Smooth muscle cell (in vitro differentiated cells): ENCODE measurements around the gene DTYMK. TPM values are rescaled to one million over a fixed set of nuclear protein-coding genes. Genes with fewer than 3 reads are reported as not detected.

Experiments used
- DNase-seq: peaks from one replicate; lab custom pipeline; 2025; ENCODE audit not compliant: unreplicated experiment; lab: John Stamatoyannopoulos, UW
- H2AFZ ChIP-seq: fragments of 200-600 bp; sonication (generic); 2 replicates; pipeline ENCODE4 v1.6.0; 2016; ENCODE audit warnings: antibody characterized with exemption, low read depth, mild to moderate bottlenecking
- H3F3A ChIP-seq: fragments of 200-600 bp; sonication (generic); 2 replicates; pipeline ENCODE4 v1.6.0; 2017; ENCODE audit warnings: antibody characterized with exemption, low read depth
- H3K27ac ChIP-seq: fragments of 200-600 bp; sonication (generic); 2 replicates; pipeline ENCODE4 v1.5.1; 2016; ENCODE audit warnings: low read depth, mild to moderate bottlenecking
- H3K27me3 ChIP-seq: fragments of 200-600 bp; sonication (generic); 2 replicates; pipeline ENCODE4 v1.6.1; 2016; ENCODE audit warnings: low read depth, mild to moderate bottlenecking
- H3K36me3 ChIP-seq: fragments of 200-600 bp; sonication (generic); 2 replicates; pipeline ENCODE4 v1.5.1; 2016; ENCODE audit warnings: low read depth
- H3K4me1 ChIP-seq: fragments of 200-600 bp; sonication (generic); 2 replicates; pipeline ENCODE4 v1.5.1; 2016; ENCODE audit warnings: low read depth
- H3K4me2 ChIP-seq: fragments of 200-600 bp; sonication (generic); 2 replicates; pipeline ENCODE4 v1.6.0; 2016; ENCODE audit warnings: mild to moderate bottlenecking
- H3K4me3 ChIP-seq: fragments of 200-600 bp; sonication (generic); 2 replicates; pipeline ENCODE4 v1.5.1; 2016; ENCODE audit warnings: mild to moderate bottlenecking
- H3K79me2 ChIP-seq: fragments of 200-600 bp; sonication (generic); 2 replicates; pipeline ENCODE4 v1.6.0; 2016; ENCODE audit warnings: low read depth, mild to moderate bottlenecking
- H3K9ac ChIP-seq: fragments of 200-600 bp; sonication (generic); 2 replicates; pipeline ENCODE4 v1.6.0; 2016; ENCODE audit warnings: low read depth
- H3K9me3 ChIP-seq: fragments of 200-600 bp; sonication (generic); replicated peaks from 2 replicates; pipeline ENCODE4 v1.5.1; 2016; ENCODE audit warnings: low read depth
- H4K20me1 ChIP-seq: fragments of 200-600 bp; sonication (generic); 2 replicates; pipeline ENCODE4 v1.6.0; 2016; ENCODE audit warnings: low read depth
- WGBS: methylation state at CpG from one replicate; pipeline ENCODE4 v1.1.7; 2016; ENCODE audit warnings: low lambda C conversion rate; 5-methylcytosine and 5-hydroxymethylcytosine counted together
- polyA plus RNA-seq: library from polyadenylated mRNA; unstranded; fragments of >200 nt; fragmentation: Nextera tagmentation; extraction: Ambion mirVana; gene quantifications from 2 replicates; pipeline ENCODE4 v1.2.1, GENCODE V29; 2016
- total RNA-seq: library from RNA; depleted of rRNA; stranded (reverse); fragments of >200 nt; gene quantifications from 2 replicates; pipeline ENCODE4 v1.2.3, GENCODE V29; 2014
- TF ChIP-seq, protein P1 (sequence below): fragments of 200-600 bp; sonication (generic); IDR thresholded peaks from 2 replicates; pipeline ENCODE4 v1.5.1; 2017; ENCODE audit warnings: borderline replicate concordance, mild to moderate bottlenecking, antibody characterized with exemption; ENCODE audit not compliant: insufficient read depth, poor library complexity, severe bottlenecking

The DTYMK gene
- total and polyA plus RNA-seq, 2 experiments from 2014 or later = 22.2 to 65.8 TPM

DNA sequence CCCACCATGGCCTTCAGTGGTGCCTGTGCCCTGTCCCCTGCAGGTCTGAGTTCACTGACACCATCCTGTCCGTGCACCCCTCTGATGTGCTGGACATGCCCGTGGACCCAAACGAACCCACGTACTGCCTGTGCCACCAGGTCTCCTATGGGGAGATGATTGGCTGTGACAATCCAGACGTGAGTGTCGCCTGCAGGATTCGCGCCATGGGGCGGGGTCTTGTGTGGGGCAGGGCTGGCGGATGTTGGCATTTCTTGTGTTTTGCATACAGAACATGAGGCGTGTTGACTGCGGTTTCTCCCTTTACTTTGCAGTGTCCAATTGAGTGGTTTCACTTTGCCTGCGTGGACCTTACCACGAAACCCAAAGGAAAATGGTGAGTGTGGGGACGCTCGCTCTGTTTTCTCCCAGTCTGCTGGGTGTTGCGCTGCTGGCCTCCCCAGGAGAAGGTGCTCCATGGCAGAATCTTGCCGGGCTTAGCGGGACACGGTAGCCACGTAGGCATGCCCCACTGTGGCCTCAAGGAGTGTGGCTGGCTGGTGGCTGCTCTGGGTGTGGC is 36.4 kb upstream of the DTYMK start:
- Histone ChIP-seq H3F3A (no peaks in the 10 kb centered on the region), H3K9me3 (no peaks in the 10 kb centered on the region), H3K9ac (no peak overlapping the region), H3K4me1 (no peaks in the 10 kb centered on the region), H3K27me3 (no peaks in the 10 kb centered on the region), H2AFZ (no peak overlapping the region), H3K4me2 (no peak overlapping the region), H3K4me3 (no peak overlapping the region), H3K27ac (no peak overlapping the region), H4K20me1 (no peaks in the 10 kb centered on the region), H3K79me2 (no peaks in the 10 kb centered on the region), H3K36me3 (no peaks in the 10 kb centered on the region)
- TF ChIP-seq, protein P1, sequence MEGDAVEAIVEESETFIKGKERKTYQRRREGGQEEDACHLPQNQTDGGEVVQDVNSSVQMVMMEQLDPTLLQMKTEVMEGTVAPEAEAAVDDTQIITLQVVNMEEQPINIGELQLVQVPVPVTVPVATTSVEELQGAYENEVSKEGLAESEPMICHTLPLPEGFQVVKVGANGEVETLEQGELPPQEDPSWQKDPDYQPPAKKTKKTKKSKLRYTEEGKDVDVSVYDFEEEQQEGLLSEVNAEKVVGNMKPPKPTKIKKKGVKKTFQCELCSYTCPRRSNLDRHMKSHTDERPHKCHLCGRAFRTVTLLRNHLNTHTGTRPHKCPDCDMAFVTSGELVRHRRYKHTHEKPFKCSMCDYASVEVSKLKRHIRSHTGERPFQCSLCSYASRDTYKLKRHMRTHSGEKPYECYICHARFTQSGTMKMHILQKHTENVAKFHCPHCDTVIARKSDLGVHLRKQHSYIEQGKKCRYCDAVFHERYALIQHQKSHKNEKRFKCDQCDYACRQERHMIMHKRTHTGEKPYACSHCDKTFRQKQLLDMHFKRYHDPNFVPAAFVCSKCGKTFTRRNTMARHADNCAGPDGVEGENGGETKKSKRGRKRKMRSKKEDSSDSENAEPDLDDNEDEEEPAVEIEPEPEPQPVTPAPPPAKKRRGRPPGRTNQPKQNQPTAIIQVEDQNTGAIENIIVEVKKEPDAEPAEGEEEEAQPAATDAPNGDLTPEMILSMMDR = no peak
- DNase-seq = no peak
- WGBS = 98% methylated on average over 21 of the region's 21 CpGs

DNA sequence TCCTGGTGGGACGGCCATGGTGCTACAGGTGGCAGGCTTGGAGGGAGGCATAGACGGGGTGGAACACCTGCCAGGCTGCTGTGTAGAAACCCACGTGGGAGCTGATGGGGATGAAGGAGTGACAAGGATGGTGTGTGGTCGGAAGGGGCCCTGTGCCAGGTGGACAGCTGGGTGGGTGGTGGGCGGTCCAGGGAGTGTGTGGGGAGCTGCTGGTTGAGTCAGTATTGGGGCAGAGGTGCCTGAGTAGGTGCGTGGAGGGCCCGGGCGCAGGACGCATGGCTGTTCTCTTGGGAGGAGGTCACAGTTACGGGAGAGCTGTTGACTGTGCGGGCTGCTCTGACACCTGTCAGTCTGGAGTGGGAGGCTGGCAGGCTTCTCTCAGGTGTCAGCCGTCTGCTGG is 35.2 kb upstream of the DTYMK start:
- WGBS = over 99% methylated on average over 12 of the region's 12 CpGs
- Histone ChIP-seq H3K4me2 (no peak overlapping the region), H3K79me2 (no peaks in the 10 kb centered on the region), H3K4me1 (no peaks in the 10 kb centered on the region), H4K20me1 (no peaks in the 10 kb centered on the region), H3K4me3 (no peak overlapping the region), H3K36me3 (peaks cover 4% of the 10 kb centered on the region), H2AFZ (no peak overlapping the region), H3K9ac (no peak overlapping the region), H3K27ac (no peak overlapping the region), H3F3A (no peaks in the 10 kb centered on the region), H3K9me3 (no peaks in the 10 kb centered on the region), H3K27me3 (no peaks in the 10 kb centered on the region)
- no peak for DNase-seq
- TF ChIP-seq, protein P1 = no peak

DNA sequence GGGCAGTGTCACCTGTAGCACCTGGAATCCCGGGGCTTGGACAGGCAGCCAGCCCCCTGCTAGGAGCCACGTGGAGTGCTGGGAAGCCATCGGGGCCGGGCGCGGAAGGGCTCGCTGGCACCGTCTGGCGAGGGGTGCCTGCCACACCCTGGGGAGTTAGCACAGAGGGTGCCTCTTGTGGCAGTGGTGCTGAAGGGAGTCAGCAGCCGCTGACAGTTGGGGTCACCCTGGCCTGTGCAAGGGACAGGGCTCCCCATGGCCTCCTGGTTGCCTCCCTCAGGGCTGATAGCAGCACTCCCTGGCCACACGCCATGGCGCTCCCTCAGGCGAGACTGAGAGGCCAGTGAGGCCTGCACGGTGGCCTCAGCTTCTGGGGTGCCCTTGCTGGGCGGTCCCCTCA is 33.9 kb upstream of the DTYMK start:
- H3K36me3 ChIP-seq = peaks cover 4% of the 10 kb centered on the region
- no peaks in the 10 kb centered on the region for H4K20me1 ChIP-seq
- H3F3A ChIP-seq = no peaks in the 10 kb centered on the region
- no peaks in the 10 kb centered on the region for H3K27me3 ChIP-seq
- no peaks in the 10 kb centered on the region for H3K9me3 ChIP-seq
- 99% methylated on average over 11 of the region's 15 CpGs for WGBS
- H3K4me1 ChIP-seq = no peaks in the 10 kb centered on the region
- TF ChIP-seq, protein P1 = no peak
- H2AFZ ChIP-seq = no peak overlapping the region
- H3K79me2 ChIP-seq = no peaks in the 10 kb centered on the region
- H3K9ac ChIP-seq = no peak overlapping the region
- H3K27ac ChIP-seq = no peak overlapping the region
- DNase-seq = no peak
- H3K4me2 ChIP-seq = no peak overlapping the region
- H3K4me3 ChIP-seq = no peak overlapping the region

DNA sequence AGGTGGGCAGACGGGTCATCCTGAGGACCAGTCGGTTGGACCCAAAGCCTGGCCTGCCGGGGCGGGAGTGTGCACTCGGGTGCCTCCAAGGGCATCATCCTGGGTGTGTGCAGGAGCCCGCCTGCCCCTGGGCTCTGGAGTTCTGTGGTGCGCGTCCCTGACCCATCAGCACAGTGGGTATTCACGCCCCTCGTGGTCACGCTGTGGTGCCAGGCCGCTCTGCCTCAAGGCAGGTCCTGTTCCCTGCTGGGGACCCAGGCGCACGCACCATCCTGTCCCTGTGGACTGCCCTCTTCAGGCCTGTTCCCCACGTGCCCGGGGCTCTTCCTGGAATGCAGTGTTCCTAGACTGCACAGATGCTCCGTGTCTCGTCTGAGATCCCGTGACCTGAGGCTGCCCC is 33.5 kb upstream of the DTYMK start:
- H3K9ac ChIP-seq = no peak overlapping the region
- no peak overlapping the region for H2AFZ ChIP-seq
- H3K9me3 ChIP-seq = no peaks in the 10 kb centered on the region
- no peaks in the 10 kb centered on the region for H3K79me2 ChIP-seq
- TF ChIP-seq, protein P1 = no peak
- H3K27ac ChIP-seq = no peak overlapping the region
- 99% methylated on average over 17 of the region's 19 CpGs for WGBS
- no peaks in the 10 kb centered on the region for H3F3A ChIP-seq
- no peaks in the 10 kb centered on the region for H4K20me1 ChIP-seq
- DNase-seq = no peak
- H3K27me3 ChIP-seq = no peaks in the 10 kb centered on the region
- no peak overlapping the region for H3K4me3 ChIP-seq
- peaks cover 4% of the 10 kb centered on the region for H3K36me3 ChIP-seq
- H3K4me1 ChIP-seq = no peaks in the 10 kb centered on the region
- H3K4me2 ChIP-seq = no peak overlapping the region
